ENCODE measurements around the gene DDA1.

GRCh38 chr19:17309198-17309964 is at the start of gene DDA1:
- TF ChIP-seq CTCF (IDR thresholded peaks at IDR 0.05) = no peak
- peak; percentile 38 to 85 for TF ChIP-seq POLR2A (IDR thresholded peaks at IDR 0.05)

Measured in adrenal gland (tissue), 5 donors.